ENCODE results near the gene SEL1L3. TPM values are rescaled to one million over a fixed set of nuclear protein-coding genes. Genes with fewer than 3 reads are reported as not detected.

The SEL1L3 gene
- total and polyA plus RNA-seq, 2 donors (not counting 1 experiment from before 2014, with no cell fraction given), result 120 to 280 TPM

DNA sequence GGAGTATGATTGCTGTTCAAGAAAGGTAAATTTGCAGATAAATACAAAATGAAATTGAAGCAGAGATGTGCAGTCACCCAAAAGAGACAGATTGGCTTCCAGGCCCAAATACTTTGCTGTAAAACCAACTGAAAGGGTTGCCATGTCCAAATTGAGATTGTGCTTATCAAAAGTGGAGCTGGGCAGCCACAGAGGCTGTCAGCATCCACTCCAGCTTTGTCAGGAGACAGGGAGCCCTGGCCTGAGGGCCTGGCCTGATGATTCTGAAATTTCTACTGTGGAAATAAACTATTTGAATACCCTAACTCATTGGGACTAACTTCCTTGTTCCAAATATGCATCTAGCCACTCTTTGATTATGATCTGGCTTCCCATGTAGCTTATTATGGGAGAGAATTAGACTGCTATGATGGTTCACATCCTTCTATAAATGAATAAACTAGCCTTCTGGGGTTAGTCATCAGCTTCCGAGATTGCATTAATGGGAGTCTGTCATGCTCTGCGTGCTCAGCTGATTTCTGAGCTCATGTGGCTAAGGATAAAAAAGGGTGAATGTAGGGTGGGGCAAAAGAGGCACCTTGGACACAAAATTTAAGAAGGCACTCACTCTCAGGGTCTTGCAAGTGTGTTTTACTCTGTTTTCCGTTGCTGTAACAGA, 158.9 kb downstream of the SEL1L3 start:
- Histone ChIP-seq H3K9ac (ENCODE audit: low read length) (no peak overlapping the region), H3K36me3 (replicated peaks in 1 of 2; ENCODE audit: control extremely low read depth in 1 of 2, control insufficient read depth in 1 of 2, extremely low read depth in 1 of 2, insufficient read depth in 2 of 2, low read length in 1 of 2) (no peaks in the 10 kb centered on the region), H3K9me3 (ENCODE audit: control extremely low read depth in 1 of 3, control insufficient read depth in 2 of 3, insufficient read depth in 1 of 3, low read length in 2 of 3) (no peaks in the 10 kb centered on the region), H3K79me2 (ENCODE audit: control insufficient read depth, insufficient read depth, low read length) (no peaks in the 10 kb centered on the region), H2AFZ (ENCODE audit: insufficient read depth, low read depth, low read length, poor library complexity, severe bottlenecking) (no peak overlapping the region), H3K4me1 (ENCODE audit: control insufficient read depth in 2 of 2, insufficient read depth in 2 of 2, low read length in 2 of 2) (no peaks in the 10 kb centered on the region), H3K27me3 (replicated peaks in 1 of 4; ENCODE audit: control extremely low read depth in 1 of 4, control insufficient read depth in 3 of 4, insufficient read depth in 4 of 4, low read length in 3 of 4) (no peaks in the 10 kb centered on the region), H3K4me2 (replicated peaks; ENCODE audit: low read depth, low read length, poor library complexity, severe bottlenecking) (no peak overlapping the region), H3K4me3 (ENCODE audit: control extremely low read depth in 1 of 5, extremely low read depth in 1 of 5, insufficient read depth in 1 of 5, low read depth in 2 of 5, low read length in 4 of 5) (no peak overlapping the region), H3K27ac (ENCODE audit: low read length in 2 of 2) (no peak overlapping the region), H4K20me1 (ENCODE audit: control insufficient read depth, insufficient read depth, low read length, poor library complexity, severe bottlenecking) (no peaks in the 10 kb centered on the region)
- 90% methylated on average over 2 of the region's 3 CpGs for WGBS (ENCODE audit: insufficient coverage)
- Mint-ChIP-seq H3K4me1 (no peaks in the 10 kb centered on the region), H3K27me3 (no peaks in the 10 kb centered on the region), H3K4me3 (no peak overlapping the region), H3K9me3 (ENCODE audit: insufficient read depth) (peaks cover 2% of the 10 kb centered on the region), H3K27ac (no peak overlapping the region)
- POLR2A ChIA-PET, result no interaction called here
- CTCF ChIA-PET, result no interaction called here
- no peak for ATAC-seq (ENCODE audit: low read depth)
- TF ChIP-seq, protein P1, sequence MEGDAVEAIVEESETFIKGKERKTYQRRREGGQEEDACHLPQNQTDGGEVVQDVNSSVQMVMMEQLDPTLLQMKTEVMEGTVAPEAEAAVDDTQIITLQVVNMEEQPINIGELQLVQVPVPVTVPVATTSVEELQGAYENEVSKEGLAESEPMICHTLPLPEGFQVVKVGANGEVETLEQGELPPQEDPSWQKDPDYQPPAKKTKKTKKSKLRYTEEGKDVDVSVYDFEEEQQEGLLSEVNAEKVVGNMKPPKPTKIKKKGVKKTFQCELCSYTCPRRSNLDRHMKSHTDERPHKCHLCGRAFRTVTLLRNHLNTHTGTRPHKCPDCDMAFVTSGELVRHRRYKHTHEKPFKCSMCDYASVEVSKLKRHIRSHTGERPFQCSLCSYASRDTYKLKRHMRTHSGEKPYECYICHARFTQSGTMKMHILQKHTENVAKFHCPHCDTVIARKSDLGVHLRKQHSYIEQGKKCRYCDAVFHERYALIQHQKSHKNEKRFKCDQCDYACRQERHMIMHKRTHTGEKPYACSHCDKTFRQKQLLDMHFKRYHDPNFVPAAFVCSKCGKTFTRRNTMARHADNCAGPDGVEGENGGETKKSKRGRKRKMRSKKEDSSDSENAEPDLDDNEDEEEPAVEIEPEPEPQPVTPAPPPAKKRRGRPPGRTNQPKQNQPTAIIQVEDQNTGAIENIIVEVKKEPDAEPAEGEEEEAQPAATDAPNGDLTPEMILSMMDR (IDR thresholded peaks at IDR 0.05), result no peak
- no peak for TF ChIP-seq EZH2 (IDR thresholded peaks at IDR 0.05; ENCODE audit: borderline replicate concordance, insufficient read depth, low read depth, low read length, poor library complexity, severe bottlenecking)
- DNase-seq, result no peak
- intact Hi-C loops (cut with micrococcal nuclease), result no loop called here

DNA sequence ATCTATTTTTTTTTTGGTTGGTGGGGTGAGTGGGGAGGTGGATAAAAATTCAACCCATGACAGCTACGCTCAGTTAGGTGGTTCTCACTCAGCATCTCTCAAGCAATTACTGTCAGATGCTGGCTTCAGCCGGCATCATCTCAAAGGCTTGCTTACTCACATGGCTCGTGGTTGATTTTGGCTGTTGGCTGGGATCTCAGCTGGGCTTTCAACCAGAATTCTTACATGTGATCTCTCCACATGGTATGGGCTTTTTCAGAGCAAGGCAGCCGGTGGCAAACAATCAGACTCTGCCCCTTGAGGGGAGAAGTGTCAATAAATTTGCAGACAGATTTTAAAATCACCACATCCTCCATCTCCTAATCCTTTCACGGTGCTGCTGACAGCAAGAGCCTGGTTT, 159.9 kb downstream of the SEL1L3 start:
- TF ChIP-seq, protein P1 (IDR thresholded peaks at IDR 0.05), result no peak
- no peak for TF ChIP-seq EZH2 (IDR thresholded peaks at IDR 0.05; ENCODE audit: borderline replicate concordance, insufficient read depth, low read depth, low read length, poor library complexity, severe bottlenecking)
- intact Hi-C loops (cut with micrococcal nuclease), result no loop called here
- no peak overlapping the region for H3K4me3 ChIP-seq (ENCODE audit: control extremely low read depth in 1 of 5, extremely low read depth in 1 of 5, insufficient read depth in 1 of 5, low read depth in 2 of 5, low read length in 4 of 5)
- no peaks in the 10 kb centered on the region for H3K27me3 ChIP-seq (replicated peaks in 1 of 4; ENCODE audit: control extremely low read depth in 1 of 4, control insufficient read depth in 3 of 4, insufficient read depth in 4 of 4, low read length in 3 of 4)
- Mint-ChIP-seq H3K27me3 (no peaks in the 10 kb centered on the region), H3K9me3 (ENCODE audit: insufficient read depth) (no peaks in the 10 kb centered on the region), H3K27ac (no peak overlapping the region), H3K4me1 (no peaks in the 10 kb centered on the region), H3K4me3 (no peak overlapping the region)
- H4K20me1 ChIP-seq (ENCODE audit: control insufficient read depth, insufficient read depth, low read length, poor library complexity, severe bottlenecking), result no peaks in the 10 kb centered on the region
- H3K4me1 ChIP-seq (ENCODE audit: control insufficient read depth in 2 of 2, insufficient read depth in 2 of 2, low read length in 2 of 2), result no peaks in the 10 kb centered on the region
- ATAC-seq (ENCODE audit: low read depth) (no peak), DNase-seq (no peak)
- H3K9ac ChIP-seq (ENCODE audit: low read length), result no peak overlapping the region
- ChIA-PET POLR2A (no interaction called here), CTCF (interaction anchor here (1.0 kb wide), 1 partner anchor 13 kb away, joined by 3 read pairs; no protein-coding TSS in a partner anchor)
- no peak overlapping the region for H3K27ac ChIP-seq (ENCODE audit: low read length in 2 of 2)
- no peak overlapping the region for H3K4me2 ChIP-seq (replicated peaks; ENCODE audit: low read depth, low read length, poor library complexity, severe bottlenecking)
- H3K79me2 ChIP-seq (ENCODE audit: control insufficient read depth, insufficient read depth, low read length), result no peaks in the 10 kb centered on the region
- WGBS (ENCODE audit: insufficient coverage), result 93% methylated on average over 2 of the region's 5 CpGs
- H3K36me3 ChIP-seq (replicated peaks in 1 of 2; ENCODE audit: control extremely low read depth in 1 of 2, control insufficient read depth in 1 of 2, extremely low read depth in 1 of 2, insufficient read depth in 2 of 2, low read length in 1 of 2), result no peaks in the 10 kb centered on the region
- H3K9me3 ChIP-seq (ENCODE audit: control extremely low read depth in 1 of 3, control insufficient read depth in 2 of 3, insufficient read depth in 1 of 3, low read length in 2 of 3), result no peaks in the 10 kb centered on the region
- H2AFZ ChIP-seq (ENCODE audit: insufficient read depth, low read depth, low read length, poor library complexity, severe bottlenecking), result no peak overlapping the region
